HEK293T (cell line): ENCODE data around the gene ARMC10.
"Not testable (repeated sequence)": the region's sequence is repeated elsewhere in the genome, so short reads cannot be mapped to it uniquely, and the experiment has no call there.

Experiments
- CTCF ChIA-PET: fragments of 350-600 bp; formaldehyde crosslinking; extraction: SDS; loops from one replicate; lab custom pipeline; 2021; ENCODE audit warnings: antibody characterized with exemption, inconsistent platforms; lab: Yijun Ruan, JAX
- POLR2A ChIA-PET: fragments of 350-600 bp; formaldehyde crosslinking; extraction: SDS; loops from one replicate; lab custom pipeline; 2020; ENCODE audit warnings: antibody characterized with exemption, inconsistent platforms; lab: Yijun Ruan, JAX
- DNase-seq: peaks from one replicate; pipeline ENCODE4 v3.0.0; 2012; ENCODE audit warnings: mixed read lengths; ENCODE audit errors: extremely low spot score
- ARNT ChIP-seq: fragments of 450-650 bp; IDR thresholded peaks from 2 replicates; pipeline ENCODE4 v1.6.1; 2017; ENCODE audit warnings: mild to moderate bottlenecking
- BHLHE40 ChIP-seq: fragments of 450-650 bp; IDR thresholded peaks from 2 replicates; pipeline ENCODE4 v1.6.1; 2016; ENCODE audit warnings: mild to moderate bottlenecking, moderate library complexity, borderline replicate concordance
- CTBP1 ChIP-seq: fragments of 450-650 bp; IDR thresholded peaks from 2 replicates; pipeline ENCODE4 v1.6.1; 2016; ENCODE audit warnings: borderline replicate concordance
- ELF4 ChIP-seq: fragments of 450-650 bp; IDR thresholded peaks from 2 replicates; pipeline ENCODE4 v1.6.1; 2017; ENCODE audit warnings: antibody characterized with exemption
- FOXA1 ChIP-seq: fragments of 450-650 bp; IDR thresholded peaks from 2 replicates; pipeline ENCODE4 v1.6.1; 2016; ENCODE audit warnings: mild to moderate bottlenecking
- FOXK2 ChIP-seq: fragments of 450-650 bp; IDR thresholded peaks from 2 replicates; pipeline ENCODE4 v1.6.1; 2016; ENCODE audit warnings: mild to moderate bottlenecking
- FOXM1 ChIP-seq: fragments of 450-650 bp; IDR thresholded peaks from 2 replicates; pipeline ENCODE4 v1.6.1; 2017; ENCODE audit warnings: mild to moderate bottlenecking, borderline replicate concordance
- HDGF ChIP-seq: fragments of 450-650 bp; IDR thresholded peaks from 2 replicates; pipeline ENCODE4 v1.6.1; 2017; ENCODE audit warnings: antibody characterized with exemption, borderline replicate concordance
- L3MBTL2 ChIP-seq: fragments of 450-650 bp; conservative IDR thresholded peaks from 2 replicates; pipeline ENCODE4 v1.6.1; 2016; ENCODE audit warnings: mild to moderate bottlenecking
- LEF1 ChIP-seq: fragments of 450-650 bp; IDR thresholded peaks from 2 replicates; pipeline ENCODE4 v1.6.1; 2017; ENCODE audit warnings: mild to moderate bottlenecking, borderline replicate concordance
- NFRKB ChIP-seq: fragments of 450-650 bp; IDR thresholded peaks from 2 replicates; pipeline ENCODE4 v1.6.1; 2016; ENCODE audit warnings: mild to moderate bottlenecking, moderate library complexity
- SP1 ChIP-seq: fragments of 450-650 bp; IDR thresholded peaks from 2 replicates; pipeline ENCODE4 v1.6.1; 2017
- SUZ12 ChIP-seq: fragments of 450-650 bp; IDR thresholded peaks from 2 replicates; pipeline ENCODE4 v1.6.1; 2016; ENCODE audit warnings: mild to moderate bottlenecking
- TARDBP ChIP-seq: fragments of 450-650 bp; IDR thresholded peaks from 2 replicates; pipeline ENCODE4 v1.6.1; 2016
- ZNF384 ChIP-seq: fragments of 450-650 bp; IDR thresholded peaks from 2 replicates; pipeline ENCODE4 v1.6.1; 2016
- TF ChIP-seq, protein P1 (sequence below): fragments of 450-650 bp; IDR thresholded peaks from 2 replicates; pipeline ENCODE4 v1.6.1; 2016

Gene ARMC10

DNA sequence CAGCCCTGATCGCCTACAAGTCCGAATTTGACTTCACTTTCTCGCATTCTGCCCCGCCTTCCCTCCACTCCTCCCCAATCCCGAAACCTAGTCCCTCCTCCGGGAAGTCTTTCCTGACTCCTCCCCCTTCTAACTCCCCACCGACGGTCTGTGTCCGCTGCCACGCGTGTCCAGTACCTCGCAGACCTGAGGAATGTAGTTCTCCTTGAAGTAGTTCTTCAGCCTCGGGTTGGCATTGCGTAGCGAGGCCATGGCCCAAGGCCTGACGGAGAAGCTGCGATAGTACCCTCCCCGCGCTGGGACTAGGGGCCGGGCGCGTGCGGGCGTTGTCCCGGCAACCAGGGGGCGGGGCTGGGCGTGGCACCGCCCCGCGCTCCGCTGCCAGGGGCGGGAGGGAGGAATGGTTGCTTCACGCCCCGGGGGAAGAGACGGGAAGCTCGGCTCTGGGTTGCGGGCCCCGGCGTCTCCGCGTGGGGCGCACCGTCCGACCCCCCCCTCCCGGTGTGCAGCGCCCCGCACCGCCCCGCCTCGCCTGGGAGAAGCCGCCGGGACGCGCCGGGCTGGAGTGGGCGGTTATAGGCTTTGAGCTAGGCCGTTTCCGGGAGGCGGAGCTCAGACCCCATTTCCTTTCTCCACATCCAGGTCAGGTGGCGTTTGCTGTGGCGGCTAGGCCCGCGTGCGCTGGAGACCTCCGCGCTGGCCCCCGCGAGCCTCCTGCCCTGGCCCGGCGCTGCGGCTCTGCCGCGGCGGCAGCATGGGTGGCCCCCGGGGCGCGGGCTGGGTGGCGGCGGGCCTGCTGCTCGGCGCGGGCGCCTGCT lies at the start of gene ARMC10, which contains the start of gene FBXL13:
Gene ARMC10, plus strand, starts transcription at position 622 of the 818 bp plus-strand sequence. Its CDS starts 133 bp downstream, at position 755.
Gene FBXL13, minus strand, starts transcription at position 278 of the 818 bp plus-strand sequence.
- ChIA-PET CTCF (interaction anchor here (0.6 to 1.1 kb wide), 5 partner anchors 9 to 316 kb away, joined by 3 to 7 read pairs (median 3); no protein-coding TSS in a partner anchor), POLR2A (interaction anchor here (0.6 to 1.5 kb wide), 13 partner anchors 9 to 326 kb away, joined by 3 to 14 read pairs (median 4); partner anchors contain the start of genes FAM185A, NAPEPLD and PSMC2)
- DNase-seq = peak; percentile 91
- TF ChIP-seq ARNT = peak; percentile 44; the same call in 1 of the 2 replicates
- TF ChIP-seq, protein P1, sequence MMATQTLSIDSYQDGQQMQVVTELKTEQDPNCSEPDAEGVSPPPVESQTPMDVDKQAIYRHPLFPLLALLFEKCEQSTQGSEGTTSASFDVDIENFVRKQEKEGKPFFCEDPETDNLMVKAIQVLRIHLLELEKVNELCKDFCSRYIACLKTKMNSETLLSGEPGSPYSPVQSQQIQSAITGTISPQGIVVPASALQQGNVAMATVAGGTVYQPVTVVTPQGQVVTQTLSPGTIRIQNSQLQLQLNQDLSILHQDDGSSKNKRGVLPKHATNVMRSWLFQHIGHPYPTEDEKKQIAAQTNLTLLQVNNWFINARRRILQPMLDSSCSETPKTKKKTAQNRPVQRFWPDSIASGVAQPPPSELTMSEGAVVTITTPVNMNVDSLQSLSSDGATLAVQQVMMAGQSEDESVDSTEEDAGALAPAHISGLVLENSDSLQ = no peak
- TF ChIP-seq SP1 = peak; percentile 51; the same call in 1 of the 2 replicates
- TF ChIP-seq TARDBP = peak; percentile 64; the same call in 1 of the 2 replicates

DNA sequence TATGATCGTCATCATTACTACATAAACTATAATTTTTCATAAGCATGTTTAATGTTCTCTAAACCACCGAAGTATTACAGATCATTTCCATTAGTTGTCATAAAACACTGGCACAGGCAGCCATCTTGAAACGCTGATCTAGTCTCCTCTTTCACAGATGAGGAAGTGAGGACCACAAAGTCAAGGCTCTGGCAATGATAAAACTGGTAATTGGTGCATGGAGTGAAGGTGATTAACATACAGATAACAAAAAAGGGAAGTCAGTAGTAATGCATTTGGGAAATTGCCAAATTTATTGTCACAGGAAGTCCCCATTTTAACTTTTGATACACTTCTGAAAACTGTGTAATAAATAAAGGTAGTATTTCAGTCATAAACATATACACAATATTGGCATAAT lies 49.6 kb upstream of the ARMC10 start:
- TF ChIP-seq FOXK2 (no peak), FOXA1 (no peak), ARNT (no peak), L3MBTL2 (no peak), ZNF384 (no peak), CTBP1 (no peak), HDGF (no peak), LEF1 (no peak), BHLHE40 (no peak), SP1 (no peak), FOXM1 (no peak)
- TF ChIP-seq, protein P1 = no peak
- POLR2A ChIA-PET = no interaction called here
- no peak for DNase-seq
- CTCF ChIA-PET = no interaction called here

DNA sequence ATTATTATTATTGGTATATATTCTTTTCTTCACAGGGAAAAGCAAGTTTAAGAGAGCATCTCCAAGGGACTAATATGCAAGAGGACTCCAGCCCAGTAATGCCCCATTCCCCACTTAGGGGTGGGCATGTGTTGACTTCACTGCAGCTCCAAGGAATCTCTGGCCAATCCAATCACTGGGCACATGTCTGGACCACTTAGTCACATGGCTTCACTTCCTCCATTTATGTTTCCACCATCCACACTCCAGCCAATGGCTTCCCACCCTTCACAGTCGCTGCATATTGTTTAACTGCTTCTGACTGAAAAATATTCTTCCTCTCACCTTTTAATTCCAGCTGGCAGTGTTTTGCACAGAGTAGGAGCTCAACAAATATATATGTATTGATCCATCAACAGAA lies 43.9 kb upstream of the ARMC10 start:
- DNase-seq = no peak
- POLR2A ChIA-PET = no interaction called here
- TF ChIP-seq LEF1 = no peak
- no peak for TF ChIP-seq ELF4
- CTCF ChIA-PET = no interaction called here

DNA sequence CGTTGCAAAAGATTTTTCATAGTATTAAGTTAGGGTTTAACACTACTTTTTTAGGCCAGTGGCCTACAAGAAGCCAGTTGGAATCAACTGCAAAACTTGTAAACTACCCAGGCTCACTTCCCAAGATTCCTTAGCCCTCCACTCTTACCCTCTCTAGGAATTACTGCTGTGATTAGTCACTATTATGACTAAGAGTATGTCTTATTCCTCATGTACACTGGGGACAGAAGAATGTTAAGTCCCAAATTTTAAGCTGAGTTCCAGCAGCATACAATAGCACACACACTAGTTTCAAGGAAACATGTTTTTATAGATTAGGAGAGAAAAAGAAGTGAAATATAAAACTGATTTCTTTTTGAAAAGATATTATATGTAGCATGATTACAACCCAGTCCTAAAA lies 43.2 kb upstream of the ARMC10 start:
- TF ChIP-seq FOXK2 (no peak), BHLHE40 (no peak), ARNT (no peak), TARDBP (no peak), CTBP1 (no peak), SUZ12 (no peak), ELF4 (no peak), ZNF384 (no peak), HDGF (no peak), NFRKB (no peak), L3MBTL2 (no peak), SP1 (no peak), FOXM1 (no peak), LEF1 (no peak), FOXA1 (no peak)
- TF ChIP-seq, protein P1 = no peak
- no peak for DNase-seq
- ChIA-PET CTCF (no interaction called here), POLR2A (no interaction called here)

DNA sequence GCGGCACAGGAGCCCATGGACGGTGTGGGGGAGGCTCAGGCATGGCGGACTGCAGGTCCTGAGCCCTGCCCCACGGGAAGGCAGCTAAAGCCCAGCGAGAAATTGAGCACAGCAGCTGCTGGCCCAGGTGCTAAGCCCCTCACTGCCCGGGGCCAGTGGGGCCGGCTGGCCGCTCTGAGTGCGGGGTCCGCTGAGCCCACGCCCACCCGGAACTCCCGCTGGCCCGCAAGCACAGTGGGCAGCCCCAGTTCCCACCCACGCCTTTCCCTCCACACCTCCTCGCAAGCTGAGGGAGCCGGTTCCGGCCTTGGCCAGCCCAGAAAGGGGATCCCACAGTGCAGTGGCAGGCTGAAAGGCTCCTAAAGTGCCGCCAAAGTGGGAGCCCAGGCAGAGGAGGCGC lies 40.6 kb upstream of the ARMC10 start:
- POLR2A ChIA-PET, DNase-seq, CTCF ChIA-PET: not testable (repeated sequence)

DNA sequence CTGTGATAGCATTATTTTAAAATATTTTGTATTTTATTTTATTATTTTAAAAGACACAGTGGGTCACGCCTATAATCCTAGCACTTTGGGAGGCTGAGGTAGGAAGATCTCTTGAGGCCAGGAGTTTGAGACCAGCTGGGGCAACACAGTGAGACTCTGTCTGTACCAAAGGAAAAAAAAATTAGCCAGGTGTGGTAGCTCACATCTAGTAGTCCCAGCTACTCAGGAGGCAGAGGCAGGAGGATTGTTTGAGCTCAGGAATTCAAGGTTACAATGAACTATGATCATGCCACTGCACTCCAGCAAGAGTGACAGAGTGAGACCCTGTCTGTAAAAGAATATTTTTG lies 37.5 kb upstream of the ARMC10 start:
- POLR2A ChIA-PET = no interaction called here
- no peak for DNase-seq
- CTCF ChIA-PET = no interaction called here
- TF ChIP-seq HDGF (no peak), NFRKB (no peak), L3MBTL2 (no peak), BHLHE40 (no peak), FOXK2 (no peak), ZNF384 (no peak), ARNT (no peak), CTBP1 (no peak), TARDBP (no peak), SUZ12 (no peak), LEF1 (no peak), ELF4 (no peak), FOXA1 (no peak)

DNA sequence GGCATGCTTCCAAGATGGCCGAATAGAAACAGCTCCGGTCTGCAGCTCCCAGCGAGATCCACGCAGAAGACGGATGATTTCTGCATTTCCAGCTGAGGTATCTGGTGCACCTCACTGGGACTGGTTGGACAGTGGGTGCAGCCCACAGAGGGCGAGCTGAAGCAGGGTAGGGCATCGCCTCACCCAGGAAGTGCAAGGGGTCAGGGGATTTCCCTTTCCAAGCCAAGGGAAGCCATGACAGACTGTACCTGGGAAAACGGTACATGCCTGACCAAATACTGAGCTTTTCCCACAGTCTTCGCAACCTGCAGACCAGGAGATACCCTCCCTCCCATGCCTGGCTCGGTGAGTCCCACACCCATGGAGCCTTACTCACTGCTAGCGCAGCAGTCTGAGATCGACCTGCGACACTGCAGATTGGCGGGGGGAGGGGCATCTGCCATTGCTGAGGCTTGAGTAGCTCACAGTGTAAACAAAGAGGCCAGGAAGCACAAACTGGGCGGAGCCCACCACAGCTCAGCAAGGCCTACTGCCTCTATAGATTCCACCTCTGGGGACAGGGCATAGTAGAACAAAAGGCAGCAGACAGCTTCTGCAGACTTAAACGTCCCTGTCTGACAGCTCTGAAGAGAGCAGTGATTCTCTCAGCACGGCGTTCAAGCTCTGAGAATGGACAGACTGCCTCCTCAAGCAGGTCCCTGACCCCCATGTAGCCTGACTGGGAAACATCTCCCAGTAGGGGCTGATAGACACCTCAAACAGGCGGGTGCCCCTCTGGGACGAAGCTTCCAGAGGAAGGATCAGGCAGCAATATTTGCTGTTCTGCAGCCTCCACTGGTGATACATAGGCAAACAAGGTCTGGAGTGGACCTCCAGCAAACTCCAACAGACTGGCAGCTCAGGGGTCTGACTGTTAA lies 36.9 kb upstream of the ARMC10 start:
- POLR2A ChIA-PET, CTCF ChIA-PET, DNase-seq: not testable (repeated sequence)

DNA sequence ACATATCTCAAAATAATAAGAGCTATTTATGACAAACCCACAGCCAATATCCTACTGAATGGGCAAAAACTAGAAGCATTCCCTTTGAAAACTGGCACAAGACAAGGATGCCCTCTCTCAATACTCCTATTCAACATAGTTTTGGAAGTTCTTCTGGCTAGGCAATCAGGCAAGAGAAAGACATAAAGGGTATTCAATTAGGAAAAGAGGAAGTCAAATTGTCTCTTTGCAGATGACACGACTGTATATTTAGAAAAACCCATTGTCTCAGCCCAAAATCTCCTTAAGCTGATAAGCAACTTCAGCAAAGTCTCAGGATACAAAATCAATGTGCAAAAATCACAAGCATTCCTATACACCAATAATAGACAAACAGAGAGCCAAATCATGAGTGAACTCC lies 33.1 kb upstream of the ARMC10 start:
- POLR2A ChIA-PET, CTCF ChIA-PET, DNase-seq: not testable (repeated sequence)
